ENCODE results near the gene KAT2B.

Gene KAT2B

DNA sequence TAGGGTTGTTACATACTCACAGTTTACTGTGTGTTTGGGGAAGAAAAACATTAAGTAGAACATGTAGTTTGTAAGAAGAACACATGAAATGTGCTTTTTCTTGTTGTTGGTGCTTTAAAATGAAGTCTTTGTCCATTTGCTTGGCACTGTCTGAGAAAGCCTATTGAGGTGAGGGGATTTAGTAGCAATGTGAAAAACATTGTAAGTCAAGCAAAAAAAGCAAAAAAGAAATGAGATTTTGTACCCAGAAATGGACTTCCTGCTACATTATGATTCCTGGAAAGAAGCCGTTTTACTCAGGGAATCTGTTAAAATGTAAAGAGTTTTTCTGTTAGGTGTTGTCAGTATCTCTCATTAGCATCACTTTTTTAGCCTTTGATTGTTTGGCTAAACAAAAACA is 59.9 kb downstream of the KAT2B start:
- no peak for DNase-seq

DNA sequence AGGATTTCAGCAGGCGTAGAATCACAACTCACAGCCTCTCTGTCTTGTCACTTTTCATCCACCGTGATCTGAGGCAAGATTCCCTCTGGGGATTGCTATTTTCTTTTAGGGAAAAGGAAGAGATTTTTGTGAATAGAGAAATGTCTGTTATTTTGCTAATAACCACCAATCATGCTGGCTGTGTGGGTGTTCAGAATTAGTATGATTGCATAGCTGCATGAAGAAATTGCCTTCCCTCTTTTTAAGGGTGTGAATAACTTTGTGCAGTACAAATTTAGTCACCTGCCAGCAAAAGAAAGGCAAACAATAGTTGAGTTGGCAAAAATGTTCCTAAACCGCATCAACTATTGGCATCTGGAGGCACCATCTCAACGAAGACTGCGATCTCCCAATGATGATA is 60.8 kb downstream of the KAT2B start:
- DNase-seq = no peak

DNA sequence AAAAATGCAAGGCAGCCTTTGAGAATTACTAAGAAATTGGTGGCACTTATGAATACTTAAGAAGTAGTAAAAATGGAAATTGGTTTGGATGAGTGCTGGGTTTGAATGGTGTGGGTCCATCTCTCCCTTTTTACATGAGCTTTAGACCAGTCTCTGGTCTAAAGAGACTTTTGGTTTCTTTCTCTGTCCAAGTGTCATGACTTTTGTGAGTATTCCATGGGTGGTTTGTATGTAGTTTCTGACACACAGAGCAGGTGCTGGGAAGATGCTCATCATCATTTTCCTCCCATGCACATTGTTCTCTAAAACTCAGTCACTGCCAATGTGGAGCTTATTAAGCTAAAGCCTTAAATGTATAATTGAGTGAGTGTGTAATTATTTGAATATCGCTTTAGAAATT is 63.5 kb downstream of the KAT2B start:
- DNase-seq = no peak

DNA sequence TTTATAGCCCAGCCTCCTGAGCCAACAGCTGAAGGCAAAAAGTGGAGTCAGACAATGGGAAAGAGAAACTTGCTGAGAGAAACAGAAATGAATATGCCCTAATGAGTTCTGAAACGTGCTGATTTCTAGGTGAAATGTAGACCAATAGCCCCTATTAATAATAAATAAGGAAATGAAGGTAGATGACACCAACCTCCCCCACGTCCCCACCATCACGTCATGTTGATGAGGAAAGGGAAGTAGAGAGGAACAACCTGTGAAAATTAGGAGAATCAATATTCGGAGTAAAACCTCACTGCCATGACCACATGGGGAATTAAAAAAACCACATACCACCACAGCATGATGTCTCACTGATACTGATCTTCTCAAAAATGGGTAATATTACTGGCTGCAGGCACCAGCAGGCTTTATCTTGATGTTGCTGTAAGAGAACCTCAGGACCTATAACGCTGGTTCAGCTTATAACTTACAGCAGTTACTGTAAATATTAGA is 64.0 kb downstream of the KAT2B start:
- no peak for DNase-seq

DNA sequence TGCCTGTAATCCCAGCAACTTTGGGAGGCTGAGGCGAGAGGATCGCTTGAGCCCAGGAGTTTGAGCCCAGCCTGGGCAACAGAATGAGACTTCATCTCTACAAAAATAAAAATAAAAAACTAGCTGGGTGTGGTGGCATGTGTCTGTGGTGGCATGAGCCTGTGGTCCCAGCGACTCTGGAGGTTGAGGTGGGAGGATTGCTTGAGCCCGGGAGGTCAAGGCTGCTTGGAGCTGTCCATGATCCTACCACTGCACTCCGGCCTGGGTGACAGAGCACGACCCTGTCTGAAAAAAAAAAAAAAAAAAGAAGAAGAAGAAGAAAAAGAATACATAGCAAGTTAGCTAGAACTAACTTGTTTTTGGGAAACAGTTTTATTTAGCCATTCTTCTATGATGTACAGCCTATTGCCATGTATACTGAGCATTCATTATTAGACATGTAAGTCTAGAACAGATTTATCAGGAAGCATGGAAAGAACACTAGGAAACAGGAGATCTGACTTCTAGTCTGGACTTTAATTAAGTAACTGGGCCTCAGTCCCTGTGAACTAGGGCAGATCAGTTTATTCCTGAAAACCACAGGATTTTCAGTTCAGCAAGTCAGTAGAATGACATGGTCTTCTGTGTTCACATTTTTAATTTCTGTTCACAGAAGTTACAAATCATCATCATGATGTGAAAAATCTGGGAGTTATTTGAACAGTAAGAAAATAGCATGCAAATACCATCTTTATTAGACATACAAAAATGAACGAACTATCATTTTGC is 65.5 kb downstream of the KAT2B start:
- no peak for DNase-seq

DNA sequence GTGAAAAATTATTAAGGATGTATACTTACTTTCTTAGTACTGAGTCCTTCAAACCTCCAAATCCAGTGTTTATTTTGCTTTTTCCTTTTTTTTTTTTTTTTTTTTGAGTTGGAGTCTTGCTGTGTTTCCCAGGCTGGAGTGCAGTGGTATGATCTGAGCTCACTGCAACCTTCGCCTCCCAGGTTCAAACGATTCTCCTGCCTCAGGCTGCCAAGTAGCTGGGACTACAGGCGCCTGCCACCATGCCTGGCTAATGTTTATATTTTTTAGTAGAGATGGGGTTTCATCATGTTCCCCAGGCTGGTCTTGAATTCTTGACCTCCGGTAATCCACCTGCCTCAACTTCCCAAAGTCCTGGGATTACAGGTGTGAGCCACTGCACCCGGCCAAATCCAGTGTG is 67.5 kb downstream of the KAT2B start:
- no peak for DNase-seq

DNA sequence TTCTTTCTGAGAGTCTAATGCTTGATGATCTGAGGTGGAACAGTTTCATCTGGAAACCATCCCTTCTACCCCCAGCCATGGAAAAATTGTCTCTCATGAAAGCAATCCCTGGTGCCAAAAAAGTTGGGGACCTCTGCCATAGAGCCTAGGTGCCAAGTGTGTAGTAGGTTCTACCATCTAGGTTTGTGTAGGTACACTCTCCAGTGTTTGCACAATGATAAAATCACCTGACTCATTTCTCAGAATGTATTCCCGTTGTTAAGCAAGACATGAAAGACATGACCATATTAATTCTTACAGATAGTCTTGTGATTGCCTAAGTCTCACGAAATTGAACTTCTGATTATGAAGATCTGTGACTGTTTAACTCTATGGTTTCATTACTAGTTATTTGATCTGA is 68.6 kb downstream of the KAT2B start:
- DNase-seq = no peak

DNA sequence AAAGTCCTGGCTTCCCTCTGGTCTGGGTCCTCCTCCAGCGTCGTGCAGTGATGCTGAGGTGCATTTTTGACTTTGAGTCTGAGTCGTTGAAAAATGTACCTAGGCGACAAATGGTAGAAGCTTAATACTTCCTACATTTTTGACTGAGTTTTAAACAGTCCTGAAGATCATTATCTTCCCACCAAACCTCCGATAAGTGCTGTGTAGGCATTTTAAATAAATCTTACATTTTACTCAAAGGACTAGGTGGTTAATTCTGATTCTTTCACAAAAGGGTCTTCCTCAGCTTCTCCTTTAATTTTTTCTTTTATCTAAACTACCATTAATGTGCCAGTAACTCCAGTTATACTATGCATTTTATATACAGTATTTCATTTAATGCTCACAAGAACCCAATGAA is 70.6 kb downstream of the KAT2B start:
- DNase-seq = no peak

DNA sequence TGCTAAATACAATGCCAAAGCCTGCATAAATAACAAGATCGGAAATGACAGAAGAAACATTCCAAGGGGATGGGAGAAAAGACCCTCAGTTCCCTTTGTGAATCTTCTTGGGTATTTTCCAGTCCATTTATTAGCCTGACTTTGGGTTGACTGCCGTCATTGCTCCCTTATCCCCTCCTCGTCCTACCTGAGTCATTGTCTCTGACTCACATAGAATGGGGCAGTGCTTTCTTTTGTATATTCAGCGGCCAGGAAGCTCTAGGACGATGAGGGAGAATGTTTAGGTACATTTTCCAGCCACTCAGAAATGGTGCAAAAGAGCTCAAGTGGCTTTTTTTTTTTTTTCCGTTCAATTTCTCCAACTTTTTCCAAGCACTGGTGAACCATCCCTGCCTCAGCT is 71.6 kb downstream of the KAT2B start:
- no peak for DNase-seq

DNA sequence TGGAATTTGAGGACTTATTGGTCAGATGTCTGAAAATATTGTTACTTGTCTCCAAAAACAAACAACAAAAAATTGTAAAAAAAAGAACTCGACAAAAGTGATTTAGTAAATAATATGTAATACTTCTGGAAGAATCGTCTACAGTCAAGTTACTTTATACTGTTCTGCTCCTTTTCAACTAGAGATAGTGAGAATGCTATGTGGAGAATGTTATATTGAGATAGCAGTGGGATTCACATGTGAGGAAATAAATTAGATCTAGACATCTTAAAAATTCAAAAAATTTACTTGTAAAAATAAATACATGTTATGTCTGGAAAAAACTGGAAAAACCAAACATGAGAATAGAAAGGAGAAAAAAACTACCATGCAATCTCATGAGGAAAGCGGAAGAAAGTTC is 80.8 kb downstream of the KAT2B start:
- no peak for DNase-seq

DNA sequence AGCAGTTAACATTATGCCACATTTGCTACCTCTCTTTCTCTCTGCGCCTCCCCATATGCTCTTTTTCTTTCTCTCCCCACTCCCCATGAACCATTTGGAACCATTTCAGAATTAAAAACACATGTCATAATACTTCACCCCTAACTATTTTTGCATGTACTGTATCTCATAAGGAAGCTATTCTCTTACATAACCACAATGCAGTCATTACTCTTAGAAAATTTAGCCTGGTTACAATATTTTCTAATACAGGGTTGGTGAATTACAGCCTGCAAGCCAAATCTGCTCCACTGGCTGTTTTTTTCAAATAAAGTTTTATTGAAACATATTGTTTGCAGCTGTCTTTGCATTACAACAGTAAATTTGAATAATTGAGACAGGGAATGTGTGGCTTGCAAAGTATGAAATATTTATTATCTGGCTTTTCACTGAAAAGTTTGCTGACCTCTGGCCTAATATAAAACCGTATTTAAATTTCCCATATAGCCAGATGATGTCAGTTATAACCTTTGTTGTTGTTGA is 82.9 kb downstream of the KAT2B start:
- DNase-seq = peak; percentile 19

DNA sequence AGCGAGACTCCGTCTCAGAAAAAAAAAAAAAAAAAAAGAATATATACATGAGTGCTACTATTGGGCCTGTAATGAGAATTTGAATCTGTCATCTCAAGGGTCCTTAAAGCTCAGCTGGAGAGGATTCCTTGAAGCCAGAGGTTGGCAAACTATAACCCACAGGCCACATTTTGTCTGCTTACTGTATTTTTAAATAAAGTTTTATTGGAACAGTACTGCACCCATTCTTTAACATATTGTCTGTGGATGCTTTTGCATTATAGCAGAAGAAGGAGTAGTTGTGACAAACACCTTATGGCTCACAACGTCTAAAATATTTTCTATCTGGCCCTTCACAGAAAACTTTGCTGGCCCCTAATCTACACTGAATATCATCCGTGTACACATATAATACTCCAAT is 85.0 kb downstream of the KAT2B start:
- no peak for DNase-seq

DNA sequence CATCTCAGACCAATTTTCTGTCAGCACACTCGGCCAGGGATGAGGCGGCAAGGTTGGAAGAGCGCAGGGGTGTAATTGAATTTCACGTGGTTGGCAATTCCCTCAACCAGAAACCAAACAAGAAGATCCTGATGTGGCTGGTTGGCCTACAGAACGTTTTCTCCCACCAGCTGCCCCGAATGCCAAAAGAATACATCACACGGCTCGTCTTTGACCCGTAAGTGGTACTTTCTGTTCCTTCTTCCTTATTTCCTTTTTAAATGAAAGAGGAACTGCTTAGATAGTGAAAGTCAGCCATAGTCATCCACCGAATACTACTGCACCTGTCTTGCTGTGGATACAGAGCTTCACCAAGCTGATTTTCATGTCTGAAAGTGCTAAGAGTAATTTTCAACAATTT is 85.7 kb downstream of the KAT2B start:
- no peak for DNase-seq

DNA sequence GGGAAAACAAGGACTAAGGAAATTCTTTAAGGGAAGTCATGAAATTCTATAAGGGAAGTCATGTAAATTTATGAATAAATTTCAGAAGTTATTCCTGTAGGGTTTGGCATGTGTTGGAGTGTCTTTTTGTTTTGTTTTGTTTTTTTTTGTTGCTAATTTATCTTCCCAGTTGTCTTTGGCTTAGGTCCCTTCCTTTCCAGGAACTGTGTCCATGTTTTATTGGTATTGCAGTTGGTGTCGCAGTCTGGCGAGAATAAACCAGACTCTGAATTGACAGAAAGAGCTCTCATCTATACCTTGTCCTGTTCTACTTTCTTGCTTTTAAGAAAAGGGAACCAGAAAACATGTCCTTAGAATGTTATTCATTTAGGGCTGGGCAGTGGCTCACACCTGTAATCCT is 88.1 kb downstream of the KAT2B start:
- DNase-seq = no peak

DNA sequence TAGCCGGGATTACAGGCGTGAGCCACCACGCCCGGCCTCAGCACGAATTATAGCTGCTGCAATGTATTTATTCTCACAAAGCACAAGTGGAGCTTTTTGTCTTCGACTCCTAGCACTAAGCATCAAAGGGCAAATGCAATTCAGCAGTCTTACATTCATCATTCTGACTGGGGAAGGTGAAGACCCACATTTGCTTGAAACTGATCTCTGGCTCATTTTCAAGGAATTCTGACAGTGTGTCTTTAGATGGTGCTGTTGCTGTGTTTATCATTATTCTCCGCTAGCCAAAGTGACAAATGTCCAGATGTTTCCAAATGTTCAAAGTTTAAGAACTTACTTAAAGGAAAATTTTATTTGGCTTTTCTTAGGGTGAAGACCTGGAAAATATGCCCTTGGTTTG is 89.9 kb downstream of the KAT2B start:
- DNase-seq = no peak

DNA sequence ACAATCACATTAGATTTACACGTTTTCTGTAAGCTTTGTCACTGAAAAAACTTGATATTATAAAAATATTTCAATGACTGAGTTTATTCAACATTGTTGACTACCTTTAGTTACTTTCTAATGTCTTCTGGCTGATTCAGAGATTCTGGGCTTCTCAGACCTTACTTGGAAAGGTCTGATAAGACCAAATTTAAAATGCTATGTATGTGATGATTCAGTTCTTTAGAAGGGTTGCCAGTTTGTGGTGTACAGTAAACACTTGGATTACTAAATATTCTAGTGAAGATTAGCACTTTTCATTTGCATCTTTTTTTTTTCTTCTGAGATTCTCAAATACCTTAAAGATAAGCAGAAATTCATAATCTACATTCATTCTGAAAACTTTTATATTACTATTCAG is 96.0 kb downstream of the KAT2B start:
- DNase-seq = no peak

DNA sequence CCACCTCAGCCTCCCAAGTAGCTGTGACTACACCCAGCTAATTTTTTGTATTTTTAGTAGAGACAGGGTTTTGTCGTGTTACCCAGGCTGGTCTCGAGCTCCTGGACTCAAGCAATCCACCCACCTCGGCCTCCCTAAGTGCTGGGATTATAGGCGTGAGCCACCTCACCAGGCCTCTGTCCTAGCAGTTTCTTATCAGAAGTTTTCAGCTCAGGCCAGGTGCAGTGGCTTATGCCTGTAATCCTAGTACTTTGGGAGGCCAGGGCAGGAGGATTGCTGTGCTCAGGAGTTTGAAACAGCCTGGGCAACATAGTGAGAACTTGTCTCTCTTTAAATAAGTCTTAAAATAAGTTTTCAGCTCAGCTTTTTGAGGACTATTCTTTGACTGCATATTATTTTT is 97.4 kb downstream of the KAT2B start:
- no peak for DNase-seq

DNA sequence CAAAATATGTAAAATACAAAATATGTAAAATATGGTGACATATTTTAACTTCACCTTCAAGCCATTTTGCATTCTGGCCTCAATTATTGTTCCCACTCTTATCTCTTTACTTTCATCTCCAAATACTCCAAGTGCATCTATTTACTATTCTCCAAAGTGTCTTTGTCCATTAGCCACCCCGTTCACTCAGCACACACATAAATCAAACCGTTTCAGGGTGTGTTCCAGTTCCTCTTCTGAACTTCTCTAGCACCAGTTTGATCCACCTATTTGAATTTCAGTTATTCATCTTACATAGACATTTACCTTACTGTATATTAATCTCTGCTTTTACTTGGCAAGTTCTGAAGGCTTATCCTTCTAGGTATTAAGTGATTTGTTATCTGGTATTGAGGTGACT is 100.6 kb downstream of the KAT2B start:
- DNase-seq = no peak

DNA sequence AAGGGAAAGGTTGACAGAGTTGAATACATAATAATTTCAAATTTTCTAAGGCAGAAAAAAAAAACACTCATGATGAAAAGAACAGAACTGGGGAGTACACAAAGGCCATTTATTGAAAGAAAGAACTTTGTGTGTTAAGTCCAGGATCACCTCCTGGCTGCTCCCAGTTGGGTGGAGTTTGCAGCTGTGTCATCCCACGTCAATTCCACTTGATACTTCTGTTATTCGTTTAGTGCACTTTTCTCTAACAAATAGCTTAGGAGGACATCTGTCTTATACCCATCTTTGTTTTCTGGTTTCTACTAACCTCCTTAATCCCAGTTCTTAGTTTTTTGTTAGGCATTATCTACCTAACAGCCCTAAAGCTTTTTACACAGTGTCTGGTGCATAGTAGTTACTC is 101.1 kb downstream of the KAT2B start:
- no peak for DNase-seq

DNA sequence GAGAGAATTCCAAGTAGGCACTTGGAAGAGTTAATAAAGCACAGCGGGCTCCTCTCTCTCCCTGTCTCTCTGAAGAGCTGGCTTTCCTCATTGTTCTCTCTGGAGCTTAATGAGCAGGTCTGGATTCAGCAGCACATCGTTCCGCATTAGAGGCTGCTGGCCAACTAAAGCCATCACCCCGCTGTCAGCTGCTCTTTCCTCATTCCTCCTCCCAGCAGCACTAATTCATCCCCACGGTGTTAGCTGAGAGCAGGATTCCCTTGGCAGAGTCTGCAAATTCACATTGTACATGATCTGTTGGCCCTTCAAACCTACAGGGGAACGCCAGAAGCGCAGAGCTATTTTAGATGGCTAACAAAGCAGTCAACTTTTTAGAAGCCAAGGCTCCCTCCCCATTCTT is 101.6 kb downstream of the KAT2B start:
- peak; percentile 11 for DNase-seq

DNA sequence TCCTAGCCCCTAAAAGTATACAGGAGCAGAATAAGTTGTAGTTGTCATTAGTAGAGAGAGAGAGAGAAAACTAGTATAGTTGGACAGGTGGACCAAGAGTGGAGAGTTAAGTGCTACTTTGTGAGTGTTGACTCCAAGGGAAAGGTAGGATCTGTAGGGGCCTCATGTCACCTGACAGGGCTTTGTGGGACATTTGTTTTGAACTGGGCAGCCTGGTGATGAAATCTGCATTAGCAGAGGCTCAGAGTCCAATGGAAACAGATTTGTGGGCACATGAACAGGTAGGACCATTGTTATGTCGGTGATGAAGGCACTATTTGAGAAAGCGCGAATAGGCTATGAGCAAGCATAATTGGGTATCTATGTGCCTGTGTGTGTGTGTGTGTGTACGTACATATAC is 102.3 kb downstream of the KAT2B start:
- no peak for DNase-seq

DNA sequence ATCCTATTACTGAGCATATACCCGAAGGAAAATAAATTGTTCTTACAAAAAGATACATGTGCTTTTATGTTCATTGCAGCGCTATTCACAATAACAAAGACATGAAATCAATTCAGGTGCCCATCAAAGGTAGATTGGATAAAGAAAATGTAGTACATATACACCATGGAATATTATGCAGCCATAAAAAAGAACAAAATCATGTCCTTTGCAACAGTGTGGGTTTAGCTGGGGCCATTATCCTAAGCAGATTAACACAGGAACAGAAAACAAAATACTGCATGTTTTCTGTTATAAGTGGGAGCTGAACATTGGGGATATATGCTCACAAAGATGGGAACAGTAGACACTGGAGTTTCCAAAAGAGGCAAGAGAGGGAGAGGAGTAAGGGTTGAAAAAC is 103.3 kb downstream of the KAT2B start:
- DNase-seq = no peak

DNA sequence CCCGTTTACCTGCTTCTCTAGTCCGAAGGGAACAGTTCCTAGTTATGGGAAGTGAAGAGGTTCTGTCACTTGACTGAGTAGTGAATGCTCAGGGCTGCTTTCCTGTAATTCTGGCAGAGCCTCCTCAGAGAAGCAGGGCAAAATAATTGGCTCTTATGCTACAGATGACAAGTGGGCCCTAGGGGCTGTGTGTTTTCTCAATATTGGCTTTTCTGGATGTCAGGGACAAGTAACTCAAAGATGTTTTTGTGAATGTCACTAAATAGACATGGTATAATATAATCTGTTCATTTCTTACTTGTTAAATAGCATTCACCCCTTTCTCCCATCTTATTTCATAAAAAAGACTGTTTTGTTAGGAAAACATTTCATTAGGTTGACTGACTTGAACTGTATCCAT is 105.6 kb downstream of the KAT2B start:
- DNase-seq = no peak

DNA sequence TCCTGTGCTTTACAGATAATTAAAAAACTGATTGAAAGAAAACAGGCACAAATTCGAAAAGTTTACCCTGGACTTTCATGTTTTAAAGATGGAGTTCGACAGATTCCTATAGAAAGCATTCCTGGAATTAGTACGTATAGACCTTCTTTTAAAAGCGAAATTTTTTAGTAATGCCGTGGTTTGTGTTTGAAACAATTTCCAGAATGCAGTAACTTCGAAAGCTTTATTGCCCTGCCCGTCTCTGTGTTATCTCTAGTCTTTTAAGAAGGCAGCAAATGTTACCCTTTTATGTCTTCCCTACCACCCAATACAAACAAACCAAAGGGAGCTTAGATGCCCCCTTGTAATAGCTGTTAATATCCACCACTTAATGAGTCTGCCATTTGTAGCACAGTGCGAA is 106.1 kb downstream of the KAT2B start:
- DNase-seq = no peak

DNA sequence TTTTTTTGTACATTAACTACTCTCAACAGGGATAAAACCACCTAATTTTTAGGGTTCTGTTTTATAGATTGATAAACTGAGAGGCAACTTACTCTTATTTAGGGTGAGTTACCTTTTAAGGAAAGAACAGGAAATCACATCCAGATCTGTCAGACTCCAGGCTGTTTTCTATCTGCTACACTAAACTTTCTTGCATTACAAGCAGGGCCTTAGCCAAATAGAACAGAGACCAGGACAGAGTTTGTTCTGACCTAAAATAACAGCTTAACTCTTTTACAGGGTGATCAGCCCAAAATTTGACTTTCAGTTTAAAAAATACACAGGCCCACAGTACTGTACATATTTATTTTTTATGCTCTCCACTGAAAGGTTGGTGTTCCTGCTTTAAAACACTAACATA is 107.1 kb downstream of the KAT2B start:
- no peak for DNase-seq

All from fibroblast of skin of scalp (primary cell).